ENCODE data around the gene CRK.

The CRK gene

GRCh38 chr17:1491443-1492248 lies 35.6 kb upstream of the CRK start:
- no peak for TF ChIP-seq CTCF (IDR thresholded peaks at IDR 0.05; ENCODE audit: low read depth, low read length)
- peak overlapping the region; percentile 83 for H3K4me3 ChIP-seq (ENCODE audit: low read depth, low read length)

GRCh38 chr17:1490643-1491442 lies 34.8 kb upstream of the CRK start:
- TF ChIP-seq CTCF (IDR thresholded peaks at IDR 0.05; ENCODE audit: low read depth, low read length) = no peak
- peak overlapping the region; percentile 83 for H3K4me3 ChIP-seq (ENCODE audit: low read depth, low read length)

GRCh38 chr17:1488826-1489270 lies 32.8 kb upstream of the CRK start:
- peak overlapping the region; percentile 58 for H3K4me3 ChIP-seq (ENCODE audit: low read depth, low read length)
- TF ChIP-seq CTCF (IDR thresholded peaks at IDR 0.05; ENCODE audit: low read depth, low read length) = no peak

GRCh38 chr17:1487939-1488825 lies 32.1 kb upstream of the CRK start:
- peak overlapping the region; percentile 58 for H3K4me3 ChIP-seq (ENCODE audit: low read depth, low read length)
- TF ChIP-seq CTCF (IDR thresholded peaks at IDR 0.05; ENCODE audit: low read depth, low read length) = no peak

- no peak for TF ChIP-seq CTCF (IDR thresholded peaks at IDR 0.05; ENCODE audit: low read depth, low read length)
- H3K4me3 ChIP-seq (ENCODE audit: low read depth, low read length) = no peak overlapping the region
Measured at GRCh38 chr17:1486802-1487695, 31.0 kb upstream of the CRK start.

All from WI38 (cell line).